ENCODE results near the gene TTC7B.

The TTC7B gene

GRCh38 chr14:90613453-90613852 lies 202.8 kb downstream of the TTC7B start:
- H3K9ac ChIP-seq (ENCODE audit: low read length in 5 of 5), result peak overlapping the region in 1 of 5 donors; percentile 50
- no peaks in the 10 kb centered on the region for H3K27me3 ChIP-seq (ENCODE audit: control insufficient read depth in 5 of 5, insufficient read depth in 4 of 5, low read length in 5 of 5)
- peak overlapping the region in 1 of 5 donors; percentile 13 for H3K4me3 ChIP-seq (ENCODE audit: low read depth in 1 of 5, low read length in 5 of 5)
- peaks cover 10 to 53% (median 20%) of the 10 kb centered on the region in 5 donors for H3K36me3 ChIP-seq (ENCODE audit: control insufficient read depth in 5 of 5, insufficient read depth in 5 of 5, low read length in 5 of 5)
- H3K9me3 ChIP-seq (ENCODE audit: control insufficient read depth in 5 of 5, low read length in 5 of 5), result no peaks in the 10 kb centered on the region
- H3K27ac ChIP-seq (ENCODE audit: low read depth, low read length), result peak overlapping the region; percentile 39
- H3K4me1 ChIP-seq (ENCODE audit: control insufficient read depth in 5 of 5, insufficient read depth in 5 of 5, low read length in 5 of 5), result peaks cover 0 to 68% (median 30%) of the 10 kb centered on the region in 5 donors

GRCh38 chr14:90612801-90613200 lies 203.4 kb downstream of the TTC7B start:
- H3K36me3 ChIP-seq (ENCODE audit: control insufficient read depth in 5 of 5, insufficient read depth in 5 of 5, low read length in 5 of 5), result peaks cover 9 to 54% (median 22%) of the 10 kb centered on the region in 5 donors
- no peaks in the 10 kb centered on the region for H3K9me3 ChIP-seq (ENCODE audit: control insufficient read depth in 5 of 5, low read length in 5 of 5)
- H3K27ac ChIP-seq (ENCODE audit: low read depth, low read length), result peak overlapping the region; percentile 39
- H3K27me3 ChIP-seq (ENCODE audit: control insufficient read depth in 5 of 5, insufficient read depth in 4 of 5, low read length in 5 of 5), result no peaks in the 10 kb centered on the region
- H3K4me3 ChIP-seq (ENCODE audit: low read depth in 1 of 5, low read length in 5 of 5), result no peak overlapping the region
- H3K4me1 ChIP-seq (ENCODE audit: control insufficient read depth in 5 of 5, insufficient read depth in 5 of 5, low read length in 5 of 5), result peaks cover 0 to 75% (median 30%) of the 10 kb centered on the region in 5 donors
- peak overlapping the region in 1 of 5 donors; percentile 39 for H3K9ac ChIP-seq (ENCODE audit: low read length in 5 of 5)

- H3K4me3 ChIP-seq (ENCODE audit: low read depth in 1 of 5, low read length in 5 of 5), result no peak overlapping the region
Observed at GRCh38 chr14:90611936-90612335, 204.3 kb downstream of the TTC7B start.

GRCh38 chr14:90611501-90611900 lies 204.7 kb downstream of the TTC7B start:
- no peak overlapping the region for H3K4me3 ChIP-seq (ENCODE audit: low read depth in 1 of 5, low read length in 5 of 5)
- H3K27ac ChIP-seq (ENCODE audit: low read depth, low read length), result peak overlapping the region; percentile 71
- no peaks in the 10 kb centered on the region for H3K9me3 ChIP-seq (ENCODE audit: control insufficient read depth in 5 of 5, low read length in 5 of 5)
- H3K4me1 ChIP-seq (ENCODE audit: control insufficient read depth in 5 of 5, insufficient read depth in 5 of 5, low read length in 5 of 5), result peaks cover 0 to 71% (median 30%) of the 10 kb centered on the region in 5 donors
- peaks cover 6 to 54% (median 15%) of the 10 kb centered on the region in 5 donors for H3K36me3 ChIP-seq (ENCODE audit: control insufficient read depth in 5 of 5, insufficient read depth in 5 of 5, low read length in 5 of 5)
- H3K9ac ChIP-seq (ENCODE audit: low read length in 5 of 5), result peak overlapping the region in 1 of 5 donors; percentile 26
- no peaks in the 10 kb centered on the region for H3K27me3 ChIP-seq (ENCODE audit: control insufficient read depth in 5 of 5, insufficient read depth in 4 of 5, low read length in 5 of 5)

More at GRCh38 chr14:90611936-90612335, 204.3 kb downstream of the TTC7B start:
- Histone ChIP-seq H3K4me1 (ENCODE audit: control insufficient read depth in 5 of 5, insufficient read depth in 5 of 5, low read length in 5 of 5) (peaks cover 0 to 75% (median 30%) of the 10 kb centered on the region in 5 donors), H3K9ac (ENCODE audit: low read length in 5 of 5) (peak overlapping the region in 1 of 5 donors; percentile 39), H3K9me3 (ENCODE audit: control insufficient read depth in 5 of 5, low read length in 5 of 5) (no peaks in the 10 kb centered on the region), H3K27me3 (ENCODE audit: control insufficient read depth in 5 of 5, insufficient read depth in 4 of 5, low read length in 5 of 5) (no peaks in the 10 kb centered on the region), H3K27ac (ENCODE audit: low read depth, low read length) (peak overlapping the region; percentile 71), H3K36me3 (ENCODE audit: control insufficient read depth in 5 of 5, insufficient read depth in 5 of 5, low read length in 5 of 5) (peaks cover 6 to 54% (median 15%) of the 10 kb centered on the region in 5 donors)

- H3K36me3 ChIP-seq (ENCODE audit: control insufficient read depth in 5 of 5, insufficient read depth in 5 of 5, low read length in 5 of 5), result peaks cover 6 to 54% (median 15%) of the 10 kb centered on the region in 5 donors
- H3K4me1 ChIP-seq (ENCODE audit: control insufficient read depth in 5 of 5, insufficient read depth in 5 of 5, low read length in 5 of 5), result peaks cover 0 to 70% (median 29%) of the 10 kb centered on the region in 5 donors
- H3K9me3 ChIP-seq (ENCODE audit: control insufficient read depth in 5 of 5, low read length in 5 of 5), result no peaks in the 10 kb centered on the region
- H3K27ac ChIP-seq (ENCODE audit: low read depth, low read length), result no peak overlapping the region
- H3K4me3 ChIP-seq (ENCODE audit: low read depth in 1 of 5, low read length in 5 of 5), result no peak overlapping the region
- no peak overlapping the region for H3K9ac ChIP-seq (ENCODE audit: low read length in 5 of 5)
- no peaks in the 10 kb centered on the region for H3K27me3 ChIP-seq (ENCODE audit: control insufficient read depth in 5 of 5, insufficient read depth in 4 of 5, low read length in 5 of 5)
Observed at GRCh38 chr14:90610346-90611040, 205.7 kb downstream of the TTC7B start.

GRCh38 chr14:90609376-90609775 lies 206.9 kb downstream of the TTC7B start:
- H3K4me1 ChIP-seq (ENCODE audit: control insufficient read depth in 5 of 5, insufficient read depth in 5 of 5, low read length in 5 of 5), result peaks cover 0 to 58% (median 21%) of the 10 kb centered on the region in 5 donors
- no peak overlapping the region for H3K9ac ChIP-seq (ENCODE audit: low read length in 5 of 5)
- H3K27ac ChIP-seq (ENCODE audit: low read depth, low read length), result no peak overlapping the region
- no peaks in the 10 kb centered on the region for H3K27me3 ChIP-seq (ENCODE audit: control insufficient read depth in 5 of 5, insufficient read depth in 4 of 5, low read length in 5 of 5)
- H3K4me3 ChIP-seq (ENCODE audit: low read depth in 1 of 5, low read length in 5 of 5), result no peak overlapping the region
- peaks cover 6 to 49% (median 15%) of the 10 kb centered on the region in 5 donors for H3K36me3 ChIP-seq (ENCODE audit: control insufficient read depth in 5 of 5, insufficient read depth in 5 of 5, low read length in 5 of 5)
- H3K9me3 ChIP-seq (ENCODE audit: control insufficient read depth in 5 of 5, low read length in 5 of 5), result no peaks in the 10 kb centered on the region

- Histone ChIP-seq H3K9me3 (ENCODE audit: control insufficient read depth in 5 of 5, low read length in 5 of 5) (no peaks in the 10 kb centered on the region), H3K4me1 (ENCODE audit: control insufficient read depth in 5 of 5, insufficient read depth in 5 of 5, low read length in 5 of 5) (peaks cover 0 to 54% (median 21%) of the 10 kb centered on the region in 5 donors), H3K27me3 (ENCODE audit: control insufficient read depth in 5 of 5, insufficient read depth in 4 of 5, low read length in 5 of 5) (no peaks in the 10 kb centered on the region), H3K4me3 (ENCODE audit: low read depth in 1 of 5, low read length in 5 of 5) (no peak overlapping the region), H3K36me3 (ENCODE audit: control insufficient read depth in 5 of 5, insufficient read depth in 5 of 5, low read length in 5 of 5) (peaks cover 2 to 44% (median 15%) of the 10 kb centered on the region in 5 donors), H3K9ac (ENCODE audit: low read length in 5 of 5) (no peak overlapping the region), H3K27ac (ENCODE audit: low read depth, low read length) (no peak overlapping the region)
Observed at GRCh38 chr14:90608929-90609341, 207.3 kb downstream of the TTC7B start.

GRCh38 chr14:90608281-90608680 lies 207.9 kb downstream of the TTC7B start:
- no peaks in the 10 kb centered on the region for H3K27me3 ChIP-seq (ENCODE audit: control insufficient read depth in 5 of 5, insufficient read depth in 4 of 5, low read length in 5 of 5)
- no peak overlapping the region for H3K9ac ChIP-seq (ENCODE audit: low read length in 5 of 5)
- no peak overlapping the region for H3K4me3 ChIP-seq (ENCODE audit: low read depth in 1 of 5, low read length in 5 of 5)
- H3K27ac ChIP-seq (ENCODE audit: low read depth, low read length), result no peak overlapping the region
- peaks cover 2 to 38% (median 15%) of the 10 kb centered on the region in 5 donors for H3K36me3 ChIP-seq (ENCODE audit: control insufficient read depth in 5 of 5, insufficient read depth in 5 of 5, low read length in 5 of 5)
- no peaks in the 10 kb centered on the region for H3K9me3 ChIP-seq (ENCODE audit: control insufficient read depth in 5 of 5, low read length in 5 of 5)
- peaks cover 0 to 48% (median 21%) of the 10 kb centered on the region in 5 donors for H3K4me1 ChIP-seq (ENCODE audit: control insufficient read depth in 5 of 5, insufficient read depth in 5 of 5, low read length in 5 of 5)

- no peaks in the 10 kb centered on the region for H3K27me3 ChIP-seq (ENCODE audit: control insufficient read depth in 5 of 5, insufficient read depth in 4 of 5, low read length in 5 of 5)
- peaks cover 2 to 38% (median 15%) of the 10 kb centered on the region in 5 donors for H3K36me3 ChIP-seq (ENCODE audit: control insufficient read depth in 5 of 5, insufficient read depth in 5 of 5, low read length in 5 of 5)
- no peak overlapping the region for H3K9ac ChIP-seq (ENCODE audit: low read length in 5 of 5)
- peaks cover 0 to 37% (median 13%) of the 10 kb centered on the region in 5 donors for H3K4me1 ChIP-seq (ENCODE audit: control insufficient read depth in 5 of 5, insufficient read depth in 5 of 5, low read length in 5 of 5)
- H3K4me3 ChIP-seq (ENCODE audit: low read depth in 1 of 5, low read length in 5 of 5), result no peak overlapping the region
- H3K9me3 ChIP-seq (ENCODE audit: control insufficient read depth in 5 of 5, low read length in 5 of 5), result no peaks in the 10 kb centered on the region
- no peak overlapping the region for H3K27ac ChIP-seq (ENCODE audit: low read depth, low read length)
Observed at GRCh38 chr14:90607141-90607540, 209.1 kb downstream of the TTC7B start.

- no peak overlapping the region for H3K27ac ChIP-seq (ENCODE audit: low read depth, low read length)
- no peak overlapping the region for H3K4me3 ChIP-seq (ENCODE audit: low read depth in 1 of 5, low read length in 5 of 5)
- H3K9ac ChIP-seq (ENCODE audit: low read length in 5 of 5), result no peak overlapping the region
Observed at GRCh38 chr14:90606434-90606833, 209.8 kb downstream of the TTC7B start.

More at GRCh38 chr14:90606434-90606833, 209.8 kb downstream of the TTC7B start:
- Histone ChIP-seq H3K36me3 (ENCODE audit: control insufficient read depth in 5 of 5, insufficient read depth in 5 of 5, low read length in 5 of 5) (peaks cover 2 to 37% (median 15%) of the 10 kb centered on the region in 5 donors), H3K9me3 (ENCODE audit: control insufficient read depth in 5 of 5, low read length in 5 of 5) (no peaks in the 10 kb centered on the region), H3K27me3 (ENCODE audit: control insufficient read depth in 5 of 5, insufficient read depth in 4 of 5, low read length in 5 of 5) (no peaks in the 10 kb centered on the region), H3K4me1 (ENCODE audit: control insufficient read depth in 5 of 5, insufficient read depth in 5 of 5, low read length in 5 of 5) (peaks cover 0 to 30% (median 11%) of the 10 kb centered on the region in 5 donors)
